HG02678 (cell line): ENCODE data around the gene SH3BP5L.

Experiments used
- ATAC-seq: cut with Tn5 transposase; IDR thresholded peaks from one replicate; pipeline ENCODE4 v1.9.1; 2021; ENCODE audit warnings: mild to moderate bottlenecking, moderate library complexity; ENCODE audit not compliant: unreplicated experiment

Gene SH3BP5L

DNA sequence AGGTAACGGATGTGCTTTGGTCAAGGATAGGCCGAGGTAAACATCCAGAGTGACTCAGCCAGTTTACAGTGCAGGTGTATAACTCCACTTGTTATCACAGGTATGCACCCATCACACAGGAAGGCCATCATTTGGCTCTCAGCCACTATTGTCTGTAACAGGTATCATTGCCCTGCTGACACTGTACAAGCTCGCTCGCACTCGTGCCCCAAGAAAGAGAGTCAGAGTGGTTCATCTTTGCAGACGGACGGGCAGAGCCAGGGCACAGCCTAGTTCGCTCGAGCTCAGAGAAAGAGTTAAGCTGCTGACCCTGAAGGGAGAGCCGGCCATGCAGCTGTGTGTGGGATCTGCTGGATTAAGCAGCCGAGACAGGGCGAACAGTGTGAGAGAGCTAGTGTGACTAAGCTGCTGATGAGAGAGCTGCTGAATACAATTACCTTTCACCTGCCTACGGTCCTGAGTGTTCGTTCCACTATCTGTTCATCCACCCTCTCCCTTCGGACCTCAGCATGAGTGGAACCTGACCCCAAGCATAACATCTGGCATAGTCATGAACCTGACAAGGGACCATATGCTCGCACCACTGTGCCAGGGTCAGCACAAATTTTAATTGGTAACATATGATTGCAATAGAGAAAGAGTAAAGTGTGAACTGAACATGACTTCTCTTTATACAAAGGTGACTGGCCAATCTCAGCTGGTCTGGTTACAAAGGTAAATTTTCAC lies 43.1 kb downstream of the SH3BP5L start:
- ATAC-seq, result no peak

- no peak for ATAC-seq
These were observed 46.4 kb downstream of the SH3BP5L start for GRCh38 chr1:248779350-248779749.

DNA sequence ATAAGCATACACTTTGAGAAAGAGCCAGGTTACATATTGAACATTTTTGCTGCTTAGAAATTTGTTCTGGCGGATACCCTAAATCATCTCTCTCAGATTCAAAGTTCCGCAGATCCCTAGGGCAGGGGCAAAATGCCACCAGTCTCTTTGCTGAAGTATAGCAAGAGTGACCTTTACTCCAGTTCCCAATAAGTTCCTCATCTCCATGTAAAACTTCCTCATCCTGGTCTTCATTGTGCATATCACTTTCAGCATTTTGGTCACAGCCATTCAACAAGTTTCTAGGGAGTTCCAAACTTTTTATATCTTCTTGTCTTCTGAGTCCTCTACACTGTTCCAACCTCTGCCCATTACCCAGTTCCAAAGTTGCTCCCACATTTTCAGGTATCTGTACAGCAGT lies 46.8 kb downstream of the SH3BP5L start:
- no peak for ATAC-seq

DNA sequence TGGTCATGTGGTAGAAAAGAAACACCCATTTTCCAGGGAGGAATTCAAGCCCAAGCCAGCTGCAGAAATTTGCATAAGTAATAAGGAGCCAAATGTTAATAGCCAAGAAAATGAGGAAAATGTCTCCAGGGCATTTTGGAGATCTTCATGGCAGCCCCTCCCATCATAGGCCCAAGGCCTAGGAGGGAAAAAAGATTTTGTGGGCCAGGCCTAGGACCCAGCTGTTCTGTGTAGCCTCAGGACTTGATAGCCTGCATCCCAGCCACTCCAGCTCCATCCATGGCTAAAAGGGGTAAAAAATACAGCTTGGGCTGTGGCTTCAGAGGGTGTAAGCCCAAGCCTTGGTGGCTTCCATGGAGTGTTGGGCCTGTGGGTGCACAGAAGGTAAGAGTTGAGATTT lies 48.7 kb downstream of the SH3BP5L start:
- no peak for ATAC-seq

DNA sequence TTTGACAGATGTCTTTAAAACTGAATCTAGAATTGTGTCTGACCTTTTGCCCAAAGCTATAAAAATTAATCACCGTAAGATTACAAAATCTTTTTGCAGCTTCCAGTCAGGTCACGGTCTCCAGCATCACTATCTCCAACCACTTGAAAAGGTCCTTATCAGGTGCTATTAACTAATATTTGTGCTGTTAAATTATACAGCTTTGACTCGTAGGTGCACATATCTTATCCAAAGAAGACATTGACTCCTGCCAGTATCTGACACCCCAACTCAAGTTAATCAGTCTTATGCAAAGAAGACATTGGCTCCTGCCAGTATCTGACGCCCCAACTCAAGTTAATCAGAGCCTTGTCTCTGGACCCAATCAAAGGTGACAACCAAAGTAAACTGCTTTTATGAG lies 50.3 kb downstream of the SH3BP5L start:
- ATAC-seq, result no peak
